ENCODE data around the gene RTL9.
"Not testable (repeated sequence)": the region's sequence is repeated elsewhere in the genome, so short reads cannot be mapped to it uniquely, and the experiment has no call there.

The RTL9 gene

GRCh38 chrX:110346681-110347080, 12.0 kb upstream of the RTL9 start:
- no peak for DNase-seq

- no peak for DNase-seq
Observed at GRCh38 chrX:110359273-110359672, 625 bp downstream of the RTL9 start.

GRCh38 chrX:110363244-110363643, 4.6 kb downstream of the RTL9 start:
- no peak for DNase-seq

- no peak for DNase-seq
Observed at GRCh38 chrX:110373310-110373709, 14.7 kb downstream of the RTL9 start.

GRCh38 chrX:110374559-110374958, 15.9 kb downstream of the RTL9 start:
- DNase-seq, result no peak

- no peak for DNase-seq
Observed at GRCh38 chrX:110381216-110381615, 22.6 kb downstream of the RTL9 start.

GRCh38 chrX:110383414-110383813, 24.8 kb downstream of the RTL9 start:
- DNase-seq, result no peak

- DNase-seq, result no peak
Observed at GRCh38 chrX:110384490-110384889, 25.8 kb downstream of the RTL9 start.

- no peak for DNase-seq
Observed at GRCh38 chrX:110389570-110389969, 30.9 kb downstream of the RTL9 start.

GRCh38 chrX:110391086-110391485, 32.4 kb downstream of the RTL9 start:
- DNase-seq, result no peak

- no peak for DNase-seq
Observed at GRCh38 chrX:110394651-110395050, 36.0 kb downstream of the RTL9 start.

- no peak for DNase-seq
Observed at GRCh38 chrX:110395877-110396276, 37.2 kb downstream of the RTL9 start.

- no peak for DNase-seq
Observed at GRCh38 chrX:110396735-110397134, 38.1 kb downstream of the RTL9 start.

- DNase-seq, result no peak
Observed at GRCh38 chrX:110397339-110397738, 38.7 kb downstream of the RTL9 start.

- no peak for DNase-seq
Observed at GRCh38 chrX:110397904-110398303, 39.3 kb downstream of the RTL9 start.

- no peak for DNase-seq
Observed at GRCh38 chrX:110399497-110399896, 40.8 kb downstream of the RTL9 start.

GRCh38 chrX:110399966-110400365, 41.3 kb downstream of the RTL9 start:
- DNase-seq, result no peak

- DNase-seq, result no peak
Observed at GRCh38 chrX:110401135-110401534, 42.5 kb downstream of the RTL9 start.

- DNase-seq, result no peak
Observed at GRCh38 chrX:110402091-110402849, 43.6 kb downstream of the RTL9 start.

- DNase-seq, result no peak
Observed at GRCh38 chrX:110402850-110403221, 44.2 kb downstream of the RTL9 start.

- DNase-seq, result no peak
Observed at GRCh38 chrX:110403441-110404238, 45.0 kb downstream of the RTL9 start.

GRCh38 chrX:110404376-110404775, 45.7 kb downstream of the RTL9 start:
- DNase-seq, result no peak

GRCh38 chrX:110406250-110406649, 47.6 kb downstream of the RTL9 start:
- DNase-seq, result not testable (repeated sequence)

- DNase-seq, result no peak
Observed at GRCh38 chrX:110406822-110407221, 48.2 kb downstream of the RTL9 start.

Measured in eye (tissue), 1 donor.